HG03097 (cell line): ENCODE data around the gene TOPAZ1.

Experiments used
- ATAC-seq: cut with Tn5 transposase; IDR thresholded peaks from one replicate; pipeline ENCODE4 v1.9.1; 2021; ENCODE audit not compliant: unreplicated experiment, low FRiP score

TOPAZ1 gene

DNA sequence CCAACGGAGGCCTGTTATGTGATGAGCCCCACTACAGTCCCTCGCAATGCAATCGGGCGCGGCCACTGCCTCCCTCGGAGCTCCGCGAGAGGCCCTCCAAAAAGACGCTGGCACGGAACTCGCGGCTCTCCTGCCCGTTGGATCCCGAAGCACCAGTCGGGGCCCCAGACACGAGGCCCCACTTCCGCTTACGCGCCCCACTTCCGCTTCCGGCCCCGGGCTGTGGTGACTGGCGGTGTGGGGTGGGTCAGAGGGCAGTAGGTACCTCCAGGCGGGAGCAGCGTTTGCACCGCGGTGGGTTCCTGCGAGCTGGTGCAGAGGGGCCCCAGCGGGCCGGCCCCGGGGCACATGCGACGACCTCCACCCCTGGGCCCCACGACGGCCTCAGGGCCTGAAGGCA is at the start of gene TOPAZ1:
Gene TOPAZ1 (plus strand): TSS at position 181 of the 400 bp plus-strand sequence. CDS start 168 bp downstream, at position 349.
- no peak for ATAC-seq

DNA sequence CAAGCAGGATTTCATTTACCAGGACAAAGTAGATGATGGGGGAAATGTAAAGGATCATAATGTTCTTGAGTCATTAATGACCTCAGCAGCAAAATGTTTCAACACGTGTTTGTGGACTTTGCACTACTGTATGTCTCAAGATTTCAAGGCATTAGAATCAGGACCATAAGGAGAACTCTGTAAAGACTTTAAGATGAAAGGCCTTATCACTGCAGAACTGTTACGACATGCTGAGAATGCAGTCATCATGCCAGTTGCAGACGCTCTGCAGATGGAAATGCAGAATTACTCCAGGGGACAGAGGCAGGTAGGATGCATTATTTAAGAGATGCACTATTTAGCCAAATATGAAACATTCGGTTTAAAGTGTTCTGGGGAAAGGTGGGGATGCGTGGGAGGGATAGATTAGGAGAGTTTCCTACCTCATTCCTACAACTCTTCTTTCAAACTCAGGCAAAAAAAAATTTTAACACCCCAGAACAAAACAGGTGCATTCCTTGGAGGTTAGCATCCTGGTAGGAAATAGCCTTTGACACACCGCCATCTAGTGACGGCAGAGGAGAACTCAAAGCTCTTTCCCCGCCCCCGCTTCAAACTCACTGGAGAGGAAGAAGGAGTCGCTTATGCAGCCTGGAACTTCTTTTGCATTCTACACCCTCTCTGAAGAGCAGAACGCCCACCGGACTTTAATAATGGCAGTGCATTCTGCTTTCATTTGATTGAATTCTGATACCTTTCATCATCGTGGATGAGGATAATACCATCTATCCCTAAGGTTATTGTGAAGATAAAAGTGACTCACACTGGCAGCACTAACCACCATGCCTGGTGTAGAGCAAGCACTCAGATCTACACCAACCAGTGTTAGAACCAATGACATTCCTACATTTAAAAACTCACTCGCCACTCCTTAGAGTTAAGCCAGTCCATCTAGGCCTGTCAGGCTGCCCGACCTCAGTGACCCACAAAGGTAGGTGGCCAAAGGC is 43.1 kb upstream of the TOPAZ1 start:
- no peak for ATAC-seq

DNA sequence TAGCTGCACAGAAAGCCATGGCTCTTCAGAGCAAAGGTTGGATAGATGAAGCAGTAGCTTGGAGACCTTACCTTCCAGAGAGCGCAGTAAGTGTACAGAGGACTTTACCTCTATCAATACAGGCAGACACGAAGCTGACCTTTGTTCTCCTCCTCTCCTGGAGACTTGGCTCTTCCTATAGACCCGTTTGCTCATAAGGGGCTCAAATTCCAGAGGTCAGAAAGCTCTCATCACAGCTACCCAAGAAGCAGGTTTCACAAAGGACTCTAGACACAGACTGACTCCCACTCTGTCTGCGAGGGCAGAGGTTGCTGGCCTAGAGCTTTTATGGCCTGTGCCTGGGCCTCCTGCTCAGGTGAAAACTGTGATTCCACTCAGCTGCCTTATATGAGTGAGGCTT is 35.4 kb upstream of the TOPAZ1 start:
- no peak for ATAC-seq

DNA sequence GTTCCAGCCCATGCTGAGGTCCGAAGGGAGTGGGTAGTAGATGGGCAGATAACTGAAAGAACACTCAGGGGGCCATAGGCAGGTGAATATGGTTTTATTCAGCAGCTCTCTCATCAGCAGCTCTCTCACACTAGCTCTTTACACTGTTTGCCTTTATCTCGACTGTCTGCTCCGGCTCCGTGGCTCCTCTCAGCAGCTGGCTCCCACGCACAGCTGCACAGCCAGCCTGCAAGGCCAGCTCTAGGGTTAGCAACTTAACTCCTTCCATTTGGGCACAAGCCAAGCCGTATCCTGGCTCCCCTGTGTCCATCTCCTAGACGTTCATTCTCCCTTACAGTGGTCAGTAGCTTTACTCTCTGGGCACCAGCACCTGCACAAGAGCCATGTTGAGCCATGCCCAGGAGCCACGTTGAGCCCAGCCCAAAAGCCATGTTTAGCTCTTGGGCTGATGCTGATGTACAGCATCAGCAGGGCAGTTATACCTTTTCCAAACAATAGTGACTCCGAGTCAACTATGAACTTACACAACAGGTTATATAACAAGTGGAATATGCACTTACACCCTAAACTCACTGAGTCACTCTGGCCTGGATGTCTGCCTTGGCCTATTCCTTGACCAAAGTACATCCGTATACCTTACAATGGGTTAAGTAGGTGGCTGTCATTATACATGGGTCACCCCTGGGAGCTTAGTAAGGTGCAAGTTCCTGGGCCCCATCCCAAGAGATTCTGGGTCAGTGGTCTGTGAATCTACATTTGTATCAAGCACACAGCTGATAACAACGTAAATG is 34.6 kb upstream of the TOPAZ1 start:
- ATAC-seq: no peak

GRCh38 chr3:44208086-44208485 is 33.6 kb upstream of the TOPAZ1 start:
- no peak for ATAC-seq

- no peak for ATAC-seq
Measured at GRCh38 chr3:44208568-44208967, 33.1 kb upstream of the TOPAZ1 start.

- no peak for ATAC-seq
Measured at GRCh38 chr3:44210967-44211366, 30.7 kb upstream of the TOPAZ1 start.

GRCh38 chr3:44222337-44222736 is 19.3 kb upstream of the TOPAZ1 start:
- ATAC-seq: no peak

DNA sequence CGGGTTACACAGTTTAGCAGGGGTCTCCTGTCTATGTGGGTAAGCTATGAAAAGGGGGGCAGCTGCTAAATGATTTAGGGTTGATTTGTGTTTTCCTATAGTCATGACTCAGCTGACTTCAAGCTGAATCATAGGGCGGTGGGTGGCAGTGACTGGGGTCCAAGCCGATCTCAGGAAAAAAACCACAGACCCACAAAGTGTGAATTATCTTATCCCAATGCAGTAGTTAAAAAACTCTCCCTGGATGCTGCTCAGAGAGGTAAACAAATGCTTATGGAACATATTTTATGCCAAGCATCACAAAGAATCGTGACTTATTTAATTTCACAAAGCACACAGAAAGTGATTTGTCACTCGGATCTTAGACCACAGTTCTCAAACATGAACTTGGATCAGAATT is 18.4 kb upstream of the TOPAZ1 start:
- ATAC-seq: no peak

DNA sequence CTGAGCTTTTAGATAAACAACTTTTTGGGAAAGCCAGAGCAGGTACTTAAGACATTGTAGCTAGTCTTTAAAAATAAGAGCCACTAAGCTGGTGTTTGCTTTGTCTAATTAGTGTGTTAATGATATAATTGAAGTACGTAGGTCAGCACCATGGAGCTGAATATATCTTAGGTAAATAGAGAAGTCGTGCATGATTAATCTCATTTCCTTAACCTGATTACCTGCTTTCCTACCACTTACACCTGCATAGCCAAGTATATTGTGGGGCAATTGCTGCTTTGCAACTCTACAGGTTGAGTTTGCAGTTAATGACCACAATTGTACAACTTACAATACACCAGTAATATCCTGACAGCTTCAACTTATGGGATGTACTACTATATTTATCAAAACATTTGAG is 17.6 kb upstream of the TOPAZ1 start:
- ATAC-seq: no peak

- ATAC-seq: no peak
Measured at GRCh38 chr3:44226573-44226972, 15.1 kb upstream of the TOPAZ1 start.

- no peak for ATAC-seq
Measured at GRCh38 chr3:44227632-44228031, 14.1 kb upstream of the TOPAZ1 start.

DNA sequence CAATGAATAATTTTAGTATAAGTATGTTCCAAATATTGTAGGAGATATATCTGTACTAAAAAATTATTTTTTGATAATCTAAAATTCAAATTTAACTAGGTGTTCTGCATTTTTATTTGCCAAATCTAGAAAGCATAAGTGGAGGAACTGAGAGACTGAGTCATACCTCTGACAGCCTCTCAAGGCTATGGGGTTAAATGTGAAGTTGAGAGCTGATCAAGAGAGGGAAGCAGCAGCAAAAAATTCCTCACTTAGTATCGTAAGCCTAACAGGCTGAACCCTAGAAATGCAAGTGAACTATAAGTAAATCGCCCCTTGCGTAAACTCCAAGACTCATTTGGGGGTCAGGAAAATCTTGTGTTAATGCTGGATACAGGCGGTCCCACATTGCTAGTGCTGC is 12.8 kb upstream of the TOPAZ1 start:
- no peak for ATAC-seq

- ATAC-seq: no peak
Measured at GRCh38 chr3:44232407-44232806, 9.3 kb upstream of the TOPAZ1 start.

GRCh38 chr3:44234648-44235268 is 6.9 kb upstream of the TOPAZ1 start:
- no peak for ATAC-seq

DNA sequence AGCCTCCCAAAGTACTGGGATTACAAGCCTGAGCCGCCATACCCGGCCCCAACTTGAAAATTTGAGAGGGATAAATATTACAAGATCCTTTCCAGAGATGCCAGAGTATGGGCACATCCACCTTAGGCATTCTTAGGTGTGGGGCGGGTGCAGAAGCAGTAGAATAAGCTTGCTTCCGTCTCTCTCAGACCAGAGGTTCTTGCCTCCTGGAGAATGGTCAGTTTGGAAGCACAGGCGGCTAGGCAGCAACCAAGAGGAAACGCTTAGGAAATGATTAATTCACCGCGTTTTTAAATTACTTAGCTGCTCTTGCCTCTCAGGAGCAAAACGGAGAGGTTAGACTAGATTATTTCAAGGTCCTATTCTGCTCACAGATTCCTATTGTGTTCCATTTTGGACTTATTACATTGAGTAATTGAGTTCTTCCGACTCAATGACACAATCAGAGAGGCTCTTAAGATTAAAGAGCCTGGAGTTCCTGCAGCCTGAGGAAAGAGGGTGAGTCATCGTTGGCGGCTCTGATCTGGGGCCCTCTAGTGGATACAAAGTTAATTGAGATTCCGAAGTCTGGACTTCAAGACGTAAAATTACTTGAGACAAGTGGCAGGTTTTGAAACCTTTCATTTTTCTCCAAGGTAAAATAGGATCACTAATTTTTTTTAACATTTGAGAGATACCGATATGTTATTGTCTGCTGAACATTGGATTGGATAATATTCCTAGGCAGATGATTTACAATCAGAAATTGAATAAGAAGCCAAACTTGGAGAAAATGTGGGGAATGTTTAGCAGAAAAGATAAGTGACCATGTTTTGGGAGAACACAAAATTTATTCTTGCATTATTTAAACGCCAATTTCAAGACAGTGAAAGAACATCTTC is 5.8 kb upstream of the TOPAZ1 start:
- ATAC-seq: no peak

DNA sequence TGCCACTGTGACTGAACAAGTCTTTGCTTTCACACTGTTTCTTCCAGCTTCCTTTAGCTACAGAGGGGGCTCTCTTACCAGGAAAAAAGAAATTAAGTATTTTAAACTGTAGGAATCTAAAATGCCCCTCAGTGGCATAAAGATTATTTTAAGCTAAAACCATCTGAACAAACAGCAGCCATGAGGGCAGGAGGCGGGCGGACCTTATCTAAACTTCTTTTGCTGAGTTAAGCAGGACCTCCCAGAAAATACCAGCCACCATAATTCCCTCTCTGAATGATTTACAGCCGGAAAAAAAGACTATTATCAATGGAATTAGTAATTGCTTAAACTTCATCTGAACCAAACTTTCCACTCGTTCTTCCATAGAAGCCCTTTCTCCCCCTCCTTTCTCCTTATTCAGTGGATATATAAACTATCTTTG is 5.2 kb upstream of the TOPAZ1 start:
- no peak for ATAC-seq

GRCh38 chr3:44237161-44237560 is 4.5 kb upstream of the TOPAZ1 start:
- no peak for ATAC-seq

- no peak for ATAC-seq
Measured at GRCh38 chr3:44237665-44238064, 4.0 kb upstream of the TOPAZ1 start.

GRCh38 chr3:44238889-44239288 is 2.8 kb upstream of the TOPAZ1 start:
- ATAC-seq: no peak
